Natural killer cell (primary cell): Measurements from ENCODE around the gene IFI6. TPM values are rescaled to one million over a fixed set of nuclear protein-coding genes. Genes with fewer than 3 reads are reported as not detected.
A peak's percentile ranks its signal among the peaks of the same experiment; 100 is the strongest.
"Not testable (repeated sequence)": the region's sequence is repeated elsewhere in the genome, so short reads cannot be mapped to it uniquely, and the experiment has no call there.

ENCODE experiments used
- ATAC-seq, 3 donors: fragments of 150-1000 bp in 2 of 3; fragments of 200-7000 bp in 1 of 3; cut with Tn5 transposase; 1 replicate in 1 of 3; 2 replicates in 2 of 3; pipeline ENCODE4 v1.10.0; 2021; ENCODE audit warnings: mild to moderate bottlenecking in 2 of 3, moderate library complexity in 2 of 3
- DNase-seq, 2 donors: peaks; one replicate each; pipeline versions ENCODE4 v3.0.0 to v3.0.0-alpha.2; 2013 to 2021; ENCODE audit warnings: mixed read lengths in 1 of 2
- H3K27ac ChIP-seq: one replicate; pipeline ENCODE4 v1.5.1; 2013; ENCODE audit warnings: mild to moderate bottlenecking, low read length
- H3K27me3 ChIP-seq: one replicate; pipeline ENCODE4 v1.6.1; 2013; ENCODE audit warnings: low read length; ENCODE audit not compliant: control insufficient read depth, insufficient read depth
- H3K36me3 ChIP-seq: one replicate; pipeline ENCODE4 v1.6.1; 2013; ENCODE audit warnings: low read length; ENCODE audit not compliant: control insufficient read depth, insufficient read depth
- H3K4me1 ChIP-seq: one replicate; pipeline ENCODE4 v1.6.1; 2013; ENCODE audit warnings: low read length; ENCODE audit not compliant: control insufficient read depth, insufficient read depth
- H3K4me3 ChIP-seq: one replicate; pipeline ENCODE4 v1.5.1; 2013; ENCODE audit warnings: low read length
- H3K9me3 ChIP-seq: one replicate; pipeline ENCODE4 v1.6.1; 2013; ENCODE audit warnings: low read length; ENCODE audit not compliant: control insufficient read depth, insufficient read depth
- H3K27ac Mint-ChIP-seq, 2 donors: one replicate each; pipeline ENCODE4 v1.8.0; 2022; ENCODE audit warnings: mild to moderate bottlenecking in 2 of 2, mixed read lengths in 2 of 2, moderate library complexity in 1 of 2
- H3K27me3 Mint-ChIP-seq, 2 donors: one replicate each; pipeline ENCODE4 v1.8.0; 2022; ENCODE audit warnings: low read depth in 2 of 2, mixed read lengths in 2 of 2
- H3K36me3 Mint-ChIP-seq: one replicate; pipeline ENCODE4 v1.8.0; 2022; ENCODE audit warnings: mixed read lengths
- H3K4me1 Mint-ChIP-seq, 2 donors: one replicate each; pipeline ENCODE4 v1.8.0; 2022; ENCODE audit warnings: mixed read lengths in 2 of 2
- H3K4me3 Mint-ChIP-seq: one replicate; pipeline ENCODE4 v1.8.0; 2022; ENCODE audit warnings: mild to moderate bottlenecking, moderate library complexity, mixed read lengths
- H3K9me3 Mint-ChIP-seq, 2 donors: one replicate each; pipeline ENCODE4 v1.8.0; 2022; ENCODE audit warnings: mixed read lengths in 2 of 2
- WGBS: methylation state at CpG from one replicate; pipeline ENCODE4 v1.1.7; 2013; ENCODE audit warnings: missing lambda C conversion rate; ENCODE audit not compliant: insufficient coverage; 5-methylcytosine and 5-hydroxymethylcytosine counted together
- intact Hi-C: fragments of 100-400 bp; cut with micrococcal nuclease; formaldehyde crosslinking; loops from one replicate; pipeline ENCODE4 v1.14.2; 2022
- total RNA-seq, 4 donors: library from RNA; stranded (reverse); fragments of 120-200 nt in 1 of 4; gene quantifications; one replicate each; pipeline versions ENCODE4 v1.2.3 to v1.2.4, GENCODE V29; 2013 to 2022
- TF ChIP-seq, protein P1 (sequence below): fragments of 200-600 bp; IDR thresholded peaks from one replicate; pipeline ENCODE4 v1.8.0; 2022; ENCODE audit warnings: antibody characterized with exemption

IFI6 gene
- total RNA-seq, 3 donors from 2014 or later (not counting 1 experiment from before 2014, with no cell fraction given) = 26.7 to 36.0 (median 34.8) TPM

DNA sequence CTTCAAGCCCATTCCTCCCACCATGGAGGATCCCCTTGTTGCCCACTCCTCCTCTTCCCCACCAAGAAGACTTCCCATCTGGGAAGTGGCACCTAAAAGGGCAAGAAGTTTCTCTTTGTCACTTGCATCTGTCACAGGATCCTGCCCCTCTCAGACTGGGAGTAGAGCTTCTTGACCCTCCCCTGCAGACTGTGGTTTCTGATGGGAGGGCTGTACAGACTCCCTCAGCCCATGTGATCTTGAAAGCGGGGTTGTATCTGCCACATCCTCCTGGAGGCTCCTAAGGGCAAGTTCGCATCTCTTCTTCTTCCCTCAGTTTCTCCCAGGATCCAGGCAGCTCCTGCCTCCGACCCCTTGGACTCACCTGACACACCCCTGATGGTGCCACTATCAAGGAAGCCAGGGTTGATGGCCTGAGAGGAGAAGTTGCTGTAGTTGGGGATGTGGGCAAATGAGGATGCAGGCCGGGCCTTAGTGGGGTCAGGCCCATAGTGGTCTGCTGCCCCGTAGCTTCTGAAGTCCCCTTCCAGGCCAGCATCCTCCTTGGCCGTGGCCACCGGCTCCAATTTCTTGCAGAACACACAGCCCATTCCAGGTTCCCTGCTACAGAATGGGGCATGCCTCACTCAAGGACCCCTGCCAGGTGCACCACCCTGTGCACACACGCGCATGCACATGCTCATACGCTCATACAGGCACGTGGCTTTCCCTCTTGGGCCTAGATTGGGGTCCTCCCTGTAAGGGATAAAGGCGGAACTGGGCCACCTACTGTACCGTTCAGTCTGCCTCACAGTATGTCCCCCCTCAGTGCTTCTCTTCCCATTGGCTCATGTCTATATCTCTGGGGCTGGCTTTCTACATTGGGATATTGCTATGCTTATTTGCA, 48.4 kb downstream of the IFI6 start:
- Mint-ChIP-seq H3K27ac (no peak overlapping the region), H3K36me3 (no peaks in the 10 kb centered on the region), H3K4me1 (peaks cover 49 to 50% of the 10 kb centered on the region in 2 donors), H3K4me3 (no peak overlapping the region), H3K9me3 (no peaks in the 10 kb centered on the region), H3K27me3 (no peaks in the 10 kb centered on the region)
- whole genome bisulfite sequencing = 53% methylated on average over 12 of the region's 13 CpGs
- H3K9me3 ChIP-seq = no peaks in the 10 kb centered on the region
- peaks cover 97% of the 10 kb centered on the region for H3K4me1 ChIP-seq
- ATAC-seq (no peak), DNase-seq (peak in 1 of 2 donors; percentile 53)
- TF ChIP-seq, protein P1, sequence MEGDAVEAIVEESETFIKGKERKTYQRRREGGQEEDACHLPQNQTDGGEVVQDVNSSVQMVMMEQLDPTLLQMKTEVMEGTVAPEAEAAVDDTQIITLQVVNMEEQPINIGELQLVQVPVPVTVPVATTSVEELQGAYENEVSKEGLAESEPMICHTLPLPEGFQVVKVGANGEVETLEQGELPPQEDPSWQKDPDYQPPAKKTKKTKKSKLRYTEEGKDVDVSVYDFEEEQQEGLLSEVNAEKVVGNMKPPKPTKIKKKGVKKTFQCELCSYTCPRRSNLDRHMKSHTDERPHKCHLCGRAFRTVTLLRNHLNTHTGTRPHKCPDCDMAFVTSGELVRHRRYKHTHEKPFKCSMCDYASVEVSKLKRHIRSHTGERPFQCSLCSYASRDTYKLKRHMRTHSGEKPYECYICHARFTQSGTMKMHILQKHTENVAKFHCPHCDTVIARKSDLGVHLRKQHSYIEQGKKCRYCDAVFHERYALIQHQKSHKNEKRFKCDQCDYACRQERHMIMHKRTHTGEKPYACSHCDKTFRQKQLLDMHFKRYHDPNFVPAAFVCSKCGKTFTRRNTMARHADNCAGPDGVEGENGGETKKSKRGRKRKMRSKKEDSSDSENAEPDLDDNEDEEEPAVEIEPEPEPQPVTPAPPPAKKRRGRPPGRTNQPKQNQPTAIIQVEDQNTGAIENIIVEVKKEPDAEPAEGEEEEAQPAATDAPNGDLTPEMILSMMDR = no peak
- peak overlapping the region; percentile 90 for H3K27ac ChIP-seq
- peaks cover 47% of the 10 kb centered on the region for H3K36me3 ChIP-seq
- peak overlapping the region; percentile 63 for H3K4me3 ChIP-seq
- H3K27me3 ChIP-seq = no peaks in the 10 kb centered on the region
- intact Hi-C loops = no loop called here

GRCh38 chr1:27622828-27623227, 49.2 kb downstream of the IFI6 start:
- ATAC-seq (peak in 1 of 3 donors; percentile 10), DNase-seq (no peak)
- Mint-ChIP-seq H3K4me3 (no peak overlapping the region), H3K27ac (no peak overlapping the region), H3K27me3 (no peaks in the 10 kb centered on the region), H3K36me3 (no peaks in the 10 kb centered on the region), H3K9me3 (no peaks in the 10 kb centered on the region), H3K4me1 (peaks cover 51 to 52% of the 10 kb centered on the region in 2 donors)
- Histone ChIP-seq H3K9me3 (no peaks in the 10 kb centered on the region), H3K36me3 (peaks cover 52% of the 10 kb centered on the region), H3K4me3 (peak overlapping the region; percentile 63), H3K27me3 (no peaks in the 10 kb centered on the region), H3K4me1 (peaks cover 97% of the 10 kb centered on the region), H3K27ac (peak overlapping the region; percentile 49)
- intact Hi-C loops = no loop called here
- 27% methylated on average over 3 of the region's 4 CpGs for WGBS
- TF ChIP-seq, protein P1 = no peak

DNA sequence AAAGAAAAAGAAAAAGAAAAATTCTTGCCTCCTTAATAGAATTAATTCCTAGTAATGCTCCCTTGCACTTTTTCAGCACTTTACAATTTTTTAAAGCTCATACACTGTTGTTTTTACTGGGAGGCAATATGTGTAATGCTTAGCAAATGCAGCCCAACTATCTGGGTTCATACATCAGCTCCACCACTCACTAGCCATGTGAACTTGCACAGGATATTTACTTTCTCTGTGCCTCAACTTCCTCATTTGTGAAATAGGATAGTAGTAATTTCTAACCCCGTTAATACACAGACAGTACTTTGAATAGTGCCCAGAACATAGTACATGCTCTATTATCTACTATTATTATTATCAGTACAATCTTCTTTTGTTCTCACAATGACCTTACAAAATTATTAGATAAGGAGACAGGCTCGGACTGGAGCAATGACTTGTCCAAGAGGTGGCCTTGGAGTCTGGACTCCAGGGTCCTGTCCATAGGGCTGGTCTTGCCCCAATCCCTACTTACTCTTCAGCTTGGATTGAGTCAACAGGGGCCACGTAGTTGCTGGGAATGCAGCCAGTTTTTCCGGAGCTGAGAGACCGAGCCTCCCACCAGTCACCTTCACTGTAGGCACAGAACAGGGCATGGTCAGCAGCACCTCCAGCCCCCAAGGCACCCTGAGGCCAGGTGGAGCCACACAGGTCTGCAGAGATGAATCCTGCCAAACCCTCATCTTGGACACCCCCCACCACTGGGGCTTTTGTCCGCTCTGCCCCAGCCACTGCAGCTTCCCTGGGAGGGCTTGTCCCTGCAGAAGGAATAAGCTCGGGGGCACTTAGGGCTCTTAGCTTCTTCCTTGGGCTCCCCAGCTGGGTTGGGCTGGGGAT, 50.7 kb downstream of the IFI6 start:
- Mint-ChIP-seq H3K27me3 (no peaks in the 10 kb centered on the region), H3K4me1 (peaks cover 55% of the 10 kb centered on the region in 2 donors), H3K36me3 (no peaks in the 10 kb centered on the region), H3K27ac (peak overlapping the region in 1 of 2 donors; percentile 82), H3K9me3 (no peaks in the 10 kb centered on the region), H3K4me3 (peak overlapping the region; percentile 59)
- 94% methylated on average over 6 of the region's 7 CpGs for WGBS
- no peaks in the 10 kb centered on the region for H3K27me3 ChIP-seq
- H3K4me3 ChIP-seq = no peak overlapping the region
- TF ChIP-seq, protein P1 = no peak
- ATAC-seq (no peak), DNase-seq (no peak)
- H3K27ac ChIP-seq = peak overlapping the region; percentile 0
- intact Hi-C loops = no loop called here
- peaks cover 97% of the 10 kb centered on the region for H3K4me1 ChIP-seq
- no peaks in the 10 kb centered on the region for H3K9me3 ChIP-seq
- H3K36me3 ChIP-seq = peaks cover 67% of the 10 kb centered on the region

DNA sequence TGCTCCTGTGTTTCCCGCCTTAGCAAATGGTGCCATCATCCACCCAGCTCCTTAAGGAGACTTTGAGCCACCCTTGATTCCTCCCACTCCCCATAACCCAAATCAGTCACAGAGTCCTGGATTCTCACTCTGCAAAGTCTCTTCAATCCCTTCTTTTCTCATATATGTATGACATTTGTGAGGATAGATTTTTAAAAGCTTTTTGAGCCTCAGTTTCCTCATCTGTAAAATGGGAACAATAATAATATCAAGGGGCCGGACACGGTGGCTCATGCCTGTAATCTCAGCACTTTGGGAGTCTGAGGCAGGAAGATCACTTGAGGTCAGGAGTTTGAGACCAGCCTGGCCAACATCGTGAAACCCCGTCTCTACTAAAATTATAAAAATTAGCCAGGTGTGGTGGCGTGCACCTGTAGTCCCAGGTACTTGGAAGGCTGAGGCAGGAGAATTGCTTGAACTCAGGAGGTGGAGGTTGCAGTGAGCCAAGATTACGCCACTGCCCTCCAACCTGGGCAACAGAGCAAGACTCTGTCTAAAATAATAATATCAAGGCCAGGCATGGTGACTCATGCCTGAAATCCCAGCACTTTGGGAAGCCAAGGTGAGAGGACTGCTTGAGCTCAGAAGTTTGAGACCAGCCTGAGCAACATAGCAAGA, 52.1 kb downstream of the IFI6 start:
- not testable (repeated sequence) for DNase-seq, H3K27me3 ChIP-seq, H3K4me3 ChIP-seq, H3K9me3 Mint-ChIP-seq, H3K27me3 Mint-ChIP-seq, ATAC-seq, H3K9me3 ChIP-seq, H3K36me3 Mint-ChIP-seq
- H3K36me3 ChIP-seq = peaks cover 81% of the 10 kb centered on the region
- peak overlapping the region; percentile 86 for H3K27ac ChIP-seq
- H3K27ac Mint-ChIP-seq = peak overlapping the region in 1 of 2 donors; percentile 82
- 90% methylated on average over 7 of the region's 7 CpGs for WGBS
- intact Hi-C loops = loop anchor here (2.0 kb wide), 2 partner anchors 13 to 43 kb away; no protein-coding TSS in a partner anchor
- peak overlapping the region; percentile 51 for H3K4me3 Mint-ChIP-seq
- H3K4me1 ChIP-seq = peaks cover 97% of the 10 kb centered on the region
- H3K4me1 Mint-ChIP-seq = peaks cover 56 to 63% of the 10 kb centered on the region in 2 donors
